DLD1 (cell line): ENCODE data around the gene FNDC10.
"Not testable (repeated sequence)": the region's sequence is repeated elsewhere in the genome, so short reads cannot be mapped to it uniquely, and the experiment has no call there.

Experiments
- in situ Hi-C: cut with HindIII; loops from 2 replicates; pipeline ENCODE4 v1.10.0; 2017; ENCODE audit warnings: low sequenced_read_pairs

The FNDC10 gene

DNA sequence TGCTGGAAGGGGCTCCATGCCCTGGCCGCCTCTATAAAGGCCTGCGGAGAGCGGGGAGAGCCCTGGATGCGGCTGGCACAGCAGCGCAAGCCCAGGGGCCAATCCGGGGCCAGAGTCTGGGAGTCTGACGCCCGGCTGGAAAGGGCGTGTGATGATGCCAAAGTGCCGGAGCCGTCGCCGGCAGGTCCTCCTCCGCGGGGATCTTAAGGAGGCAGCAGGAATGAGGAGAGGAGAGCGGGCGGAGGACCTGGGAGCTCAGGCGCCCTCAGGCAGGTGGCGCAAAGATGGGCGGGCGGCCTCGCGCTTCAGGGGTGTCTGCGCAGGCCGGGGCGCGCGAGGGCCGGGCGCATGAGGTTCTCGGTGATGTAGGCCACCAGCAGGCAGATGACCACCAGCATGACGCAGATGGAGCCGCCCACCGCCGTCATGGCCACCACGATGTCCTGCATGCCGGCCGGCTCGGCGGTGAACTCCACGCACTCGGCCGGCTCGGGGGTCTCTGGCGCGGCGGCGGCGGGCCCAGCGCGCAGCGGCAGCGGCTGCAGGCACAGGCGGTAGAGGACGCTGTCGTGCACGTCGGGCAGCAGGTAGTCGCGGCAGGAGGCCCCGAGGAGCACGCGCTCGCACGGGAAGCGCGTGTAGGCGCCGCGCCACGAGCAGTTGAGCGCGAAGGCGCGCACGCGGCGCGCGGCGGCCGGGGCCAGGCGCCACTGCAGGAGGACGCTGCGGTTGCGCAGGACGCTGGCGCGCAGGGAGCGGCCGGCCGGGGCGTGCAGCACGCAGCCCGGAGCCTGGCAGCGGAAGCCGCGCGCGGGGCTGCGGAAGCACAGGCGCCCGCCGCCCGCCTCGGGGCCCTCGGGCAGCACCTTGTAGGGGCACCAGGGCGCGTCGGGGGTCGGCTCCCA, 653 bp downstream of the FNDC10 start:
- in situ Hi-C loops, result no loop called here

DNA sequence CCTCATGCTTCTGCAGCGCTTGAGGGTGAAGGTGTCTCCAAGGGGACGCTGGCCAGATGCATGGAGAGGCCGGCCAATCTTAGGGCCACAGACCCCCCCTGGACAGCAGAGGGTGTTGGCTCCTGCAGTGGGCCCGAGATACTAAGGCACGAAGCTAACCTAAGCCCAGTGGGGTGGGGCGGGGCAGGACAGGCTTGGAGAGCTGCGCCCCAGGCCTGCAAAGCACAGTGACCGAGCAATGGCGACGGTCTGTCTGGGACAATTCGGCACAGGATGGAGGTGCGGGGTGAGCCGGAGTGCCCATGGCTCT, 1.3 kb downstream of the FNDC10 start:
- in situ Hi-C loops, result no loop called here

DNA sequence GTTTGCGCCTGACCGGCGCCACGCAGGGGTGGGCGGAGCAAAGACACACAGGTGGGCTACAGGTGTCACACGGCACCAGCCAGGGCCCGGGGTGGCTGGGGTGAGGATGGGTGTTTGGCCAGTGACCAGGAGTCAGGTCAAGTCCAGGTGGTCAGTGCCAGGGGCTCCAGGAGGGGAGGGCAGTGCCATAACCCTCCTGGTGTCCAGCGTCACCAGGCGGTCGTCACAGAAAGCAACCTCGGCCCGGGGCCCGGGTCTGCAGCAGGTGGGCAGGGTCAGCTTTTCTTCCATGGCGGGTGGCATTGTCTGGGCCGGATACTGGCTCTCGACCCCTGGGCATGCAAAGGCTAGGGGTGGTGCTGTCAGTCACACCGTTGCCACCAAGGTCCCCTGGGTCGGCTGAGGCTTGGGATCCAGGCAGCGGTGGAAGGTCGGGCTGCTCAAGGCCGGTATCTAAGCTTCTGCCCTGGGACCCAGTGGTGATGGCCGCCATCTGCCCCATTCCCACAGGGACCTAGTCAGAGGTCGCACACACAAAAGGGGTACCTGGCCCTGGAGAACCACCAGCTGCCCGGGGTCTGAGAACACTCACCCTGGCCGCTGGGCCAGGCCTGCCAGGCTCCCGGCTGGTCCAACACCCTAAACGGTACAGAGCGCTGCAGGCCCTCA, 1.8 kb downstream of the FNDC10 start:
- in situ Hi-C loops, result no loop called here

DNA sequence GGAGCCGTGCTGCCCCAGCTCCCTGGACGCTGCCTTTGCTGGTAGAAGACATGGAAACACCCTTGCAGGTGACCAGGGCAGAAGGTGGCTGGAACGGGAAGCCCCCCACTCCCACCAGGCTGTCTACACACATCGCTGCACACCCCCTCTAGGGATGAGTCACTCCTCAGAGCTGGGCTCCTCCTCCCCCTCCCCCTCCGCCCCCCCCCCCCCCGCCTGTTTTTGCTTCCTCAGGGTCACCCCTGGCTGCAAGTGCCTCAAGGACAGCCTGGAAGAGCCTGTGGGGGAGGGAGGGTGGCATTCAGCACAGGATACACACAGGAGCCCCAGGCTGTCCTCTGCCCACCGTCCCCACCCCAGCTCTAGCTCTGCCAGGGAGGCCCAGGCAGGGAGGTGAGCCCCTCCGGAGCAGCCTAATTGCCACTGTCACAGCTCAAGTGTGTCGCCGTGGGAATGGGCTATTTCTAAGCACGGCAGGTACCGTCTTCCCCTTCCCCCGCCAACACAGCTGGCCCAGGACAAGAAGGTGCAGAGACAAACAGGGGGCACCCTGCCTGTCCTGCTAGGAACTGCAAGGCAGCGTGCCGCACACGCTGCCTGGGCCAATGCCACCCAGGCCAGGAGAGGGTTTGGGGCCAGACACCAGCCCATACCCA, 2.5 kb downstream of the FNDC10 start:
- in situ Hi-C loops, result no loop called here

DNA sequence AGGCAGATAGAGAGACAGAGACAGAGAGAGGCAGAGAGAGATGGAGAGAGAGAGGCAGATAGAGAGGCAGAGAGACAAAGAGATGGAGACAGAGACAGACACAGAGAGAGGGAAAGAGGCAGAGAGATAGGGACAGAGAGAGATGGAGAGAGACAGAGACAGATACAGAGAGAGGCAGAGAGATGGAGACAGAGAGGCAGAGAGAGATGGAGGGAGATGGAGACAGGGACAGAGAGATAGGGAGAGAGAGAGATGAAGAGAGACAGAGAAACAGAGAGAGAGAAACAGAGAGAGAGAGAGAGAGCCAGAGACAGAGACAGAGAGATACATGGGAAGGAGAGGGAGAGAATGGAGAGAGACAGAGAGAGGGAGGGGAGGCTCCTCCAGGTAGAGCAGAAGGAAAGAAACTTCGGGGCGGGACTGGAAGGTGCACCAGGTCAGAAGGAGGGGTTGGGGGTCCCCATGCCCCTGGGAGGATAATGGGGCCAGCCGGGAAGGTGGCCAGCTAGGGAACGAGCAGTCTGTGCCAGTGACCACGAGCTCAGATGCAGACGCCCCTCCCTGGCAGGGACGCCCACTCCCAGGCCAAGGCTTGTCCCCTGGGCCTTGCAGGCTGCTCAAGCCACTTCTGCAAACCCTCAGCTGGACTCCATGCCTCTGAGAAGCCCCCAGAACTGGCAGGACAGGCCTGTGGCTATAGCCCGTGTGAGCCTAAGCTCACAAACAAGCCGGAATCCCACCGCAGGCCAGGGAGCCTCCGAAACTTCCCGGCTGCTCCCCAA, 3.3 kb downstream of the FNDC10 start:
- in situ Hi-C loops, result no loop called here

DNA sequence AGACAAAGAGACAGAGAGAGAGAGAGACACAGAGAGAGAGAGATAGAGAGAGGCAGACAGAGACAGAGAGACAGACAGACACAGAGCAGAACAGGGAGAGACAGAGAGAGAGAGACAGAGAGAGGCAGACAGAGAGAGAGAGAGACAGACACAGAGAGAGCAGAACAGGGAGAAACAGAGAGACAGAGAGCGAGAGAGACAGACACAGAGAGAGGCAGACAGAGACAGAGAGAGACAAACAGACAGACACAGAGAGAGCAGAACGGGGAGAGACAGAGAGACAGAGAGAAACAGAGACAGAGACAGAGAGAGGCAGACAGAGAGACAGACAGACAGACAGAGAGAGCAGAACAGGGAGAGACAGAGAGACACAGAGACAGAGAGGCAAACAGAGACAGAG, 4.6 kb downstream of the FNDC10 start:
- in situ Hi-C loops, result not testable (repeated sequence)

DNA sequence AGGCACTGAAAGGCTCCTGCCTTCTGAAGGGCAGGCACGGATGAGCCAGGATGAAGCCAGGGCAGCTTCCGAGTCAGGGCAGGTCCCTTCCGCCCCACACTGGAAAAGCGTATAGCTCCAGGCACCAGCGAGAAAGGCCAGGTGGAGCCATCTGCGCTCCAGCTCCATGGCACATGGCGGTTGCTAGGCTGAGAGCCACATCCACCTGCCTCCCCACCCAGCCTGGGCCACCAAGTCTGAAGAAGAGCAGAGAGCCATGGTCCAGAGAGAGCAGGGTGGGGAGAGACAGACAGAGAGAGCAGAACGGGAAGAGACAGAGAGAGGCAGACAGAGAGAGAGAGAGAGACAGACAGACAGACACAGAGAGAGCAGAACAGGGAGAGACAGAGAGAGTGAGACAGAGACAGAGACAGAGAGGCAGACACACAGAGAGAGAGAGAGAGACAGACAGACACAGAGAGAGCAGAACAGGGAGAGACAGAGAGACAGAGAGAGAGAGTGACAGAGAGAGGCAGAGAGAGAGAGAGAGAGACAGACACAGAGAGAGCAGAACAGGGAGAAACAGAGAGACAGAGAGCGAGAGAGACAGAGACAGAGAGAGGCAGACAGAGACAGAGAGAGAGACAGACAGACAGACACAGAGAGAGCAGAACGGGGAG, 5.2 kb downstream of the FNDC10 start:
- in situ Hi-C loops, result no loop called here

DNA sequence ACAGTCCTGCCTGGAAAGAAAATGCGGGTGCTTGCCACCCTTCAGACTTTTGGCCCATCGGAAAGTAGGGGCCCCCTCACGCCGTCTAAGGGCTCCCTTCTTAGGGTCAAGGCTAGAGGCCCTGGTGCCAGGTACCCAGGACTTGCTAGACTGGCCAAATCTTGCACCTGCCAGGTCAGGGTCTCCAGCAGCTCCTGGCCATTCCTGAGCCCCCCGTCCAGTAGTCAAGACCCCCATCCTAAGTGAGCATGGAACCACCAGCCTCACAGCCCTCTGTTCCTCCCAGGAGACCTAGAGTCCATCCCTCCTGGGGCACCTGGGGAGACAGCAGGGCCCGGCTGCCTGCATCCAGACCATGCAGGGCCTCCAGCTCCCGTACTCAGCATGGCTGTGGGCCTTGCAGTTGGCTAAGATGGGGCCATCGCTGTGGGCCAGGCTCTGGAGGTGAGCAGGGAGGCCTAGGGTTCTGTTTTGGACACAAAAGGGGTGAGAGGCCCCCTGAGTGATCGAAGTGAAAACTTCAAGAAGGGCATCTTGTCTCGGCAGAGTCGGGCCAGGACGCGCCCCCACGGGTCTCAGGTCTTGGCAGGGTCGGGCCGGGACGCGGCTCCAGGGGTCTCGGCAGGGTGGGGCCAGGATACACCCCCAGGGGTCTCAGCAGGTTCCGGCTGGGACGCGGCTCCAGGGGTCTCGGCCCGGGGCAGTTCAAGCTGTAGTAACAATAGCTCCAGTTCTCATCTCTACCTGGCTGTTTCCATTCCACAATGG, 5.9 kb downstream of the FNDC10 start:
- in situ Hi-C loops, result no loop called here

DNA sequence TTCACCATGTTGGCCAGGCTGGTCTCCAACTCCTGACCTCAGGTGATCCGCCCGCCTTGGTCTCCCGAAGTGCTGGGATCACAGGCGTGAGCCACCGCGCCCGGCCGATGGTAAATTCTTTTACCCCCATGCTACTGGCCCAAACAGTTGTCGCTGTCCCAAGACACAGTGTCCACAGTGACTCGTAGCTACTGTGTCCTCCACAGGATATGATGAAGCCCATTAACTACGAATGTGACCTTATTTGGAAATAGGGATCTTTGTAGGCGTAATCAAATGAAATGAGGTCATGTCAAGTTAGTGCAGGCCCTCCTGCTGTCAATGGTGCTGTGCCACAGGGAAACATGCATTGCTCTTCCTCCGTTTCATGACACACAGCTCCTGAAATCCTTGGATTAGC, 8.5 kb downstream of the FNDC10 start:
- in situ Hi-C loops, result no loop called here

DNA sequence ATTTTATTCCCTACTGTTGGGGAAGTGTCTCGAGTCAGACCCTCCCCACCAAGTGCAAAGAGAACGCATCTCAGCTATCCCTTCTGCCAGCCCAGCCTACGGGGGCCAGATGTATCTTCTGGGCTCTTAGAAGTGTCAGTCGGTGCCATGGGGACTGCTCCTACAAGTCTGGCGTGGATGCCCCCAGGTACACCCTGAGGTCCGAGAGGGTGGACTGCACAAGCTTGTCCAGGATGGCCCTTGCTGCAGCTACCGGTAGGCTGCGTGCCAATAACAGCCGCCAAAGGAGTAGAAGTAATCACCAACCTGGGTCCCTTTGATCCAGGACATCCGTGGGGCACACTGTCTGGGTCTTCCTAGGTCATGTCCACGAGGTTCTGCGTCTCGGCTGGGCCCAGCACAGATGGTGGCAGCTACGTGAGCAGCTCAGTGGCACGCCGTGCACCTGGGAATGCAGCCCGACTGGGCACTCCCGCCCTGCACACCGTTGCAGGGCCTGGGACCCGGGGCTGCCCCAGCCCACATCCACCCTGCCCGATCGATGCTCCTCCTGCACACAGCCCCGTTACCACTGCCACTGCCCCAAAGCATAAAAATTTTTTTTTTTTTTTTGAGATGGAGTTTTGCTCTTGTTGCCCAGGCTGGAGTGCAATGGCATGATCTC, 16.5 kb downstream of the FNDC10 start:
- in situ Hi-C loops, result no loop called here

DNA sequence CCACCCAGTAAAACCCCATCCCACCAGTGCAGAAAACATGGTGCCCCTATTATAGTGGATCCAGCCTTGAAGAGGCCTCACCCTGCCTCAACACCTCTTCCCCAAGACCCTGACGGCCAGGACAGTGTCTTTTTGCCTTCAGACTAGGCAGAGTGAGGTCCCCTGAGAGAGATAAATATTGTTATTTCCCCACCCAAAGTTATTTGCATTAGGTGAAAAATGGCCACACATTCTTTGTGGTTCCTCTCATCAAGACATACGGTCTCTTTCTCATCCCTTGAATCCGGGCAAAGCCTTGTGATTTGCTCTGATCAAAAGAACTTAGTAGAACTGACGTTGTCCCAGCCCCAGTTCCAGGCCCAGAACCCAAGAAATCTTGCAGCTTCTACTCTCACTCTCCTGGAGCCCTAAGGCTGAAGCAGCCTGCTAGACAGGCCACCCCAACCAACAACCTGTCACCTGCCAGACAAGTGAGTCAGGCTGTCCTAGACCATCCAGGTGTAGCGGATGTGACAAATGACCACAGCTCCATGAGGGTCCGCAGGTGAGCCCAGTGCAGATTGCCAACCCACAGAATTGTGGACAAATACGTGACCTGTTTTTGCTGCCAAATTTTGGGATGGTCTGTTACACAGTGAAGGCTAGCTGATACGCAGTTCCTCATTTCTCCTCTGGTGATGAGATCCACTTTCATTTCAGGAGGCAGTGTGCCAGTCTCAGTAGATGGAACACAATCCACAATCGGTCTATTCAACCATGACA, 17.2 kb downstream of the FNDC10 start:
- in situ Hi-C loops, result no loop called here

DNA sequence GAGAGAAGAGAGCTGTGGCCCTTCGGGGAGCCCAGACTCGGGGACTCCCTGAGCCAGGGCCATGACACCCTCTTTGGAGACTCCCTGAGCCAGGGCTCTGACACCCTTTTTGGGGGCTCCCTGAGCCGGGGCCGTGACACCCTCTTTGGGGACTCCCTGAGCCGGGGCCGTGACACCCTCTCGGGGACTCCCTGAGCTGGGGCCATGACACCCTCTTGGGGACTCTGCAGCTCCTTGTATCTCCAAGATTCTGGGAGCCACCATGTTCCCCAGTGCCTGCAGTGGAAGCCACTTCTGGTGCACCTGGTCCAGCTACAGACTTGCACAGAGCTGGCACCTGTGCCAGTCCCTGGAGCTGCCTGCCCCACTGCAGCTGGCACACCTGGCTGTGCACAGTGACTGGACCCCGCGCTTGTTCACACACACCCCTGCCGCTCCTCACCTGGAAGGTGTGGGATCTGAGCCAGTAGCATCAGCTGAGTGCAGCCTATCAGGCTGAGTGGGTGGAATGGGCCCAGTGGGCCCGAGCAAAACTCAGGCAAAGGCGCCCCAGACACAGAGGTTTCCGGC, 21.5 kb downstream of the FNDC10 start:
- in situ Hi-C loops, result no loop called here

DNA sequence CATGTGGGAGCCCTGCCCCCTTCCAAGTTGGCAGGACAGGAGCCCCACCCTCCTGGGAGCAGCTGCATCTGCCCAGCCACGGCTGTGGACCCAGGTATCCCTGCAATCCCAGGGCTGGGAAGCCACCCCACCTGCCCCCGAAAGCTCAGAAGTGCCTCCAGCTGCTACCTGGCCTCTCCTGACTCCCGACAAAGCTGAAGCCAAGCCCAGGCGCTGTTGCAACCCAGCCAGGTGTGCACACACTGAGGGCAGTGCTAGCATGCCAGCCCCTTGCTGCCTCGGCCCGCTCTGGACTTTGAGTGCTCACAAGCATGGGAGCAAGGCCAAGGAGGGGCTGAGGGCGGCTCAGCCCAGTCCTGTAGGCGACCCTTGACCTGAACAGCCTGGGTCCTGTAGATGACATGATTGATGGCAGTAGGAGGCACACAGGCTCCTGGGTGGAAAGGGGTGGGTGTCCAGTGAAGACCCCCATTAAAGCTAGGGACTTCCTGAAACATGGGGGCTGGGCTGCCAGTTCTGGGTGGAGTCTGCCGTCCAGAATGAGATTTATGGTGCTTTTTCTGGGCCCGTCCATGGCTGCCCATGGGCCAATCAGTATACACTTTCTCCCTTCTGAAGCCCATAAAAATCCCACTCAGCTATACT, 22.4 kb downstream of the FNDC10 start:
- in situ Hi-C loops, result no loop called here

DNA sequence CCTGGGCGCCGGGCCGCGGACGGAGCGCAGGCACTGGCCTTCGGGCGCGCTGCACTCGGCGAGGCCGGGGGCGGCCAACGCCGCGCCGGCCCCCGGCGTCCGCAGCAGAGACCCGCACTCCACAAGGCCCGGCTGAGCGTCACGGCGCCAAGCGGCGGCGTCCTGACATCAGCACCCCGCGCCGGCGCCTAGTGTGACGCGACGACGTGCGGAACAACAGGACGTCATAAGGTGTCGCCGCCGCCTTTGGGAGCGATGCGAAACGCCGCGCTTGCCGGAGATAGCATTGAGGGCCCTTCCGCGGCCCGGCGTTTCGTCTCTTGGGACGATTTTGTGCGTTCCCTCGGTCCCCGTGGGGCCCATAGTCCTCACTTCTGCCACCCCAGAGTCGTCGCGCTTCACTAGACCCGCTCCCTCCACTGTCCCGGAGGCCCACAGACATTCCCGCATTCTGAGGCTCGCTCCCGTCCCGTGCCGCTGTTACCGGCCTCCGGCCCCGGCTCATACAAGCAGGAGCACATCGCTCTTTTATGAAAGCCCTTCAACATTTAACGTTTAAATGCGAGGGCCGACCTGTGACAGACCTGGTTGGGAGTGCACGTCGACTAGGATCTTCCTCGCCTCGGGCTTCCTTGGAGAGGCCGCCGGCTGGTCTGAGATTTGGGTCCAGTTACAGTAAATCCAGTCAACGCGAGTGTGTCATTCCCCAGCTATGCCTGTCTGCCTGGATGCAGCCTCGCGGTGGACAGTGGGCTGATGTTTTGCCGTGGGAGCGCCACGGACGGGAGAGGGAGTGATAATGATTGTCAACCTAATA, 25.0 kb downstream of the FNDC10 start, which contains the start of gene SSU72:
TSS of gene SSU72 (minus strand) at position 143 of the 817 bp plus-strand sequence. CDS start 306 bp downstream, outside the sequence.
- in situ Hi-C loops, result no loop called here

DNA sequence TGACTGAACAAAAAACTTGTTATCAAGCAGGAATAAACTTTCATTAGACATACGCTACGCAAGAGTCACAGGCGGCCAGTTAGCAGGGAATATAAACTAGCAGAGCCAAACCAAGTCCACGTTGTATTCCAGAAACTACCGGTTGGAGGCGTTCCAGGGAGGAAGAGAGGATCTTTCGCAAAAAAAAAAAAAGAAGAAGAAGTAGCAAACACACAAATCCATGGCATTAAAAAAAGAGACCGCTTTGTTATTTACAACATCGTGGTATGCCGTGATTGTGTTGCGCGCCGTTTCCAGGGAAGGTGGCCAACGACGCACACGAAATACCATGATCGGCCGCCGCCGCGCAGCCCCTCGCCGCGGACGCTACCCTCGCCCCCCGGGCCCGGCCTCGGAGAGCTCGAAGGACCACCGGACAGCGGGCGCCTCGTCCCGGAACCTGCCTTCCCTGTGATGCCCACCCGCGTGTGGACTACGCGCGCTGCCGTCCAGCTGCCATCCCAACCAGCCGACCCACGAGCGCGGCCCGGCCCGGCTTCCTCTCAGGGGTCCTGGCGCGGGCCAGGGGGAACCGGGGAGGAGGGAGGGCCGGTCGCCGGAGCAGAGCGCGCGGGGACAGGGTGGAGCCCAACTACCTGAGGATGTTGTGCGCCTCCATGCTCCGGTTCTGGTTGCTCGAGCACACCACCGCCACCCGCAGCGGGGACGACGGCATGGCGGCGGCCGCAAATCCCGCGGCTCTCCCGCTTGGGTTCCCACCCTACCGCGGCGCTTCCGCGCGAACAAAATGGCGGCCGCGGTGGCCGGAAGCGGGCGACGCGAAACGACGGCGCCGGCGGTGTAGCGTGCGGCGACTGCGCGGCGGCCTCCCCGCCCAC, 25.9 kb downstream of the FNDC10 start:
- in situ Hi-C loops, result no loop called here

DNA sequence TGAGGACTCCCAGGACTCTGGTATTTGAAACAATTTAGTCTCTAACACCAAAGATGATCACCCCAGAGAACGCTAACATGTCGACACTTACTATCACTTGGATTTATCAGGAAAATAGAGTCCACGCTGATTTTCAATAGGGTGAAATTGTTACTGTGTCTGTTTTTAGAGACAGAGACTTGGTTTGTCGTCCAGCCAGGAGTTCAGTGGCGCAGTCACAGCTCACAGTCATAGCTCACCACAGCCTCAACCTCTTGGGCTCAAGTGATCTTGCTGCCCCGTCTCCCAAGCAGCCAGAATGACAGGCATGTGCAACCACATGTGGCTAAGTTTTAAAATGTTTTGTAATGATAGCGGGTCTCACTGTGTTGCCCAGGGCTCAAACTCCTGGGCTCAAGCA, 30.6 kb downstream of the FNDC10 start:
- in situ Hi-C loops, result no loop called here
